ENCODE results near the gene KCNH2. TPM values are rescaled to one million over a fixed set of nuclear protein-coding genes. Genes with fewer than 3 reads are reported as not detected.
A peak's percentile ranks its signal among the peaks of the same experiment; 100 is the strongest.

The KCNH2 gene
- polyA plus RNA-seq, 1 of the 3 experiments (the other 2 are of a cell fraction), result 2.2 TPM

GRCh38 chr7:151019130-151019447 is 41.0 kb upstream of the KCNH2 start:
- Histone ChIP-seq H3K27me3 (ENCODE audit: insufficient read depth) (peaks cover 15% of the 10 kb centered on the region; the same call in 1 of the 2 replicates), H2AFZ (ENCODE audit: low read depth) (no peak overlapping the region), H4K20me1 (ENCODE audit: insufficient read depth) (no peaks in the 10 kb centered on the region), H3K27ac (ENCODE audit: low read depth in 2 of 2, low read length in 1 of 2) (no peak overlapping the region), H3K9me3 (no peaks in the 10 kb centered on the region), H3K9ac (no peak overlapping the region), H3K36me3 (replicated peaks in 1 of 2; ENCODE audit: control insufficient read depth in 1 of 2, insufficient read depth in 2 of 2, low read length in 1 of 2) (no peaks in the 10 kb centered on the region), H3K4me3 (ENCODE audit: low read depth in 2 of 2, low read length in 1 of 2) (no peak overlapping the region), H3K9me2 (no peaks in the 10 kb centered on the region), H3K4me1 (ENCODE audit: control insufficient read depth in 1 of 2, insufficient read depth in 2 of 2, low read depth in 1 of 2, low read length in 1 of 2) (peaks cover 0 to 18% of the 10 kb centered on the region in 2 experiments; a peak in 1 of 4 replicates), H3K79me2 (ENCODE audit: insufficient read depth) (no peaks in the 10 kb centered on the region), H3F3A (replicated peaks; ENCODE audit: insufficient read depth) (no peaks in the 10 kb centered on the region), H3K4me2 (no peak overlapping the region)
- no peak for DNase-seq
- ChIA-PET POLR2A (interaction anchor here (1.1 kb wide), 1 partner anchor 9 kb away, joined by 10 read pairs; the partner anchor contains the start of gene ABCB8), CTCF (interaction anchor here (0.6 to 8.3 kb wide), 40 partner anchors 9 to 570 kb away, joined by 3 to 107 read pairs (median 6); partner anchors contain the start of genes ABCB8, FASTK, GIMAP8 and NOS3)
- WGBS (ENCODE audit: low lambda C conversion rate), result 80% methylated on average over 11 of the region's 20 CpGs
- TF ChIP-seq NRF1 (IDR thresholded peaks at IDR 0.05; ENCODE audit: low read depth, low read length), result no peak

GRCh38 chr7:151018421-151019129 is 40.5 kb upstream of the KCNH2 start:
- Histone ChIP-seq H3K79me2 (ENCODE audit: insufficient read depth) (no peaks in the 10 kb centered on the region), H3K4me2 (peak overlapping the region; percentile 70; the same call in 1 of the 2 replicates), H3K4me3 (ENCODE audit: low read depth in 2 of 2, low read length in 1 of 2) (peak overlapping the region; percentile 28 to 34; a peak in 2 of 4 replicates), H3K27me3 (ENCODE audit: insufficient read depth) (peaks cover 15% of the 10 kb centered on the region; the same call in 1 of the 2 replicates), H4K20me1 (ENCODE audit: insufficient read depth) (no peaks in the 10 kb centered on the region), H2AFZ (ENCODE audit: low read depth) (no peak overlapping the region), H3K9ac (no peak overlapping the region), H3K36me3 (replicated peaks in 1 of 2; ENCODE audit: control insufficient read depth in 1 of 2, insufficient read depth in 2 of 2, low read length in 1 of 2) (no peaks in the 10 kb centered on the region), H3K4me1 (ENCODE audit: control insufficient read depth in 1 of 2, insufficient read depth in 2 of 2, low read depth in 1 of 2, low read length in 1 of 2) (peaks cover 0 to 23% of the 10 kb centered on the region in 2 experiments; a peak in 1 of 4 replicates), H3K9me2 (no peaks in the 10 kb centered on the region), H3K9me3 (no peaks in the 10 kb centered on the region), H3K27ac (ENCODE audit: low read depth in 2 of 2, low read length in 1 of 2) (no peak overlapping the region; a peak in 1 of 4 replicates), H3F3A (replicated peaks; ENCODE audit: insufficient read depth) (no peaks in the 10 kb centered on the region)
- POLR2A ChIA-PET, result interaction anchor here (0.7 to 1.3 kb wide), 5 partner anchors 9 to 120 kb away, joined by 3 to 10 read pairs (median 3); partner anchors contain the start of gene ABCB8
- CTCF ChIA-PET, result interaction anchor here (0.5 to 8.3 kb wide), 72 partner anchors 9 to 656 kb away, joined by 3 to 107 read pairs (median 4); partner anchors contain the start of genes ABCB8, ABCF2, FASTK and GBX1
- 45% methylated on average over 56 of the region's 82 CpGs for WGBS (ENCODE audit: low lambda C conversion rate)
- no peak for TF ChIP-seq PBX3 (IDR thresholded peaks at IDR 0.05)
- TF ChIP-seq POLR2AphosphoS5 (IDR thresholded peaks at IDR 0.05; ENCODE audit: low read depth, low read length), result no peak
- no peak for TF ChIP-seq GATA2 (CRISPR knock-in tag; IDR thresholded peaks at IDR 0.05)
- TF ChIP-seq, protein P1, sequence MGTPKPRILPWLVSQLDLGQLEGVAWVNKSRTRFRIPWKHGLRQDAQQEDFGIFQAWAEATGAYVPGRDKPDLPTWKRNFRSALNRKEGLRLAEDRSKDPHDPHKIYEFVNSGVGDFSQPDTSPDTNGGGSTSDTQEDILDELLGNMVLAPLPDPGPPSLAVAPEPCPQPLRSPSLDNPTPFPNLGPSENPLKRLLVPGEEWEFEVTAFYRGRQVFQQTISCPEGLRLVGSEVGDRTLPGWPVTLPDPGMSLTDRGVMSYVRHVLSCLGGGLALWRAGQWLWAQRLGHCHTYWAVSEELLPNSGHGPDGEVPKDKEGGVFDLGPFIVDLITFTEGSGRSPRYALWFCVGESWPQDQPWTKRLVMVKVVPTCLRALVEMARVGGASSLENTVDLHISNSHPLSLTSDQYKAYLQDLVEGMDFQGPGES (IDR thresholded peaks at IDR 0.05; ENCODE audit: low read depth, low read length), result no peak
- no peak for TF ChIP-seq MEF2A (IDR thresholded peaks at IDR 0.05; ENCODE audit: borderline replicate concordance, low read depth)
- peak; percentile 41 for TF ChIP-seq CHD2 (IDR thresholded peaks at IDR 0.05; ENCODE audit: low read length, partially characterized antibody)
- DNase-seq, result no peak
